KBM-7 (cell line): ENCODE data around the gene MAJIN.
A peak's percentile ranks its signal among the peaks of the same experiment; 100 is the strongest.
"Not testable (repeated sequence)": the region's sequence is repeated elsewhere in the genome, so short reads cannot be mapped to it uniquely, and the experiment has no call there.

Experiments
- DNase-seq: peaks from one replicate; pipeline ENCODE4 v3.0.0-alpha.2; 2015
- in situ Hi-C: fragments of 300-500 bp; cut with MboI; formaldehyde crosslinking; loops from 2 replicates; pipeline ENCODE4 v1.14.3; 2020; ENCODE audit warnings: low sequenced_read_pairs, low pct_unique_long_range_greater_than_20kb, mixed read lengths

MAJIN gene

GRCh38 chr11:64971421-64972233 lies at the start of gene MAJIN:
Gene MAJIN, minus strand, starts transcription at chr11:64972108. Its CDS starts 12,703 bp downstream, at chr11:64959405.
- no peak for DNase-seq
- in situ Hi-C loops: no loop called here

DNA sequence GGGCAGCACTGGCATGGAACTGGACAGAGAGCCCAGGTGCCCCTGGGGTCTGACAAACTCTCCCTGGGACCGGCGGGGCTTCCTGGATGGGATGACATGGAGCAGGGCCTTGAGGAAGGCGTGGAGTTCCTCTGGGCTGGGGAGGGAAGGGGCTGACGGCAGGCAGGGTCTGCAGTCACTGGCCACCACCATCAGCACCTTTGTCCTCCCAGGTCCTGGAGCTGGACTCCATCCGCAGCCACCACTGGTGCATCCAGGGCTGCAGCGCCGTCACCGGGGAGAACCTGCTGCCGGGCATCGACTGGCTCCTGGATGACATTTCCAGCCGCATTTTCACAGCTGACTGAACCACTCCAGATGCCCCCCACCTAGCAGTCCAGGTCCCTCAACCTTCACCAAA lies 49.6 kb upstream of the MAJIN start:
- in situ Hi-C loops: no loop called here
- DNase-seq: no peak

DNA sequence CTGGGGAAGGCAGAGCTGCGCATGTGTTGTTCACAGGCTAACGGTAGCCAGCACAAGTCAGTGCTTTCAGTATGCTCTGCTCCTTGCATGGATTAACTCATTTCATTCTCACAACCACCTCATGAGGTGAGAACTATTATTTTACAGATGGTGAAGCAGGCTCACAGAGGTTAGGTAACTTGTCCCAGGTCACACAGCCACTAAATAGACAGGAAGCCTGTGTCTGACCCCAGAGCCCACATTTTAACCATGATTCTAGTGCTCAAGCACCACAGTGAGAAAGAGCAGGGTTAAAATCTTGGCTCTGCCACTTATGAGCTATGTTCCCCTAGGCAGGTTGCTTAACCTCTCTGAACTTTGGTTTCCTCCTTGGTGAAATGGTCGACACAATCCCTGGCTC lies 49.1 kb upstream of the MAJIN start:
- in situ Hi-C loops: no loop called here
- no peak for DNase-seq

- in situ Hi-C loops: no loop called here
- no peak for DNase-seq
Observed at GRCh38 chr11:65019824-65020223, 47.9 kb upstream of the MAJIN start.

DNA sequence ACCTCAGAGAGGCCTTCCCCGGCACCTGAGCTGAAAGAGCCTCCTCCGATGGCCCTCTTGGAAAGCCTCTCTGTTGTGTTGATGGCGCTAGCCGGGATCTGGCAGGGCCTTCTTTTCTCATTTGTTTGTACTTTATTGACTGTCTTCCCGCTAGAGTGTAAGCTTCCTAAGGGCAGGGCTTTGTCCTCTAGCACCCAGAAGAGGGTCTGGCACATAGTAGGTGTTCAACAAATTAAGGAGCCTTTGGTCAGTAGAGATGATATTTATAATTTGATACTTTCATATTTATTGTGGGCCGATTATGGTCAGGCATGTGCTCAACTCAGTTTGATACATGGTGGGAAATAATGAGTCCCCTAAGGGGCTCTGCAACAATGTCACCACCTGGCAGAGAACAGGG lies 46.0 kb upstream of the MAJIN start:
- in situ Hi-C loops: no loop called here

DNA sequence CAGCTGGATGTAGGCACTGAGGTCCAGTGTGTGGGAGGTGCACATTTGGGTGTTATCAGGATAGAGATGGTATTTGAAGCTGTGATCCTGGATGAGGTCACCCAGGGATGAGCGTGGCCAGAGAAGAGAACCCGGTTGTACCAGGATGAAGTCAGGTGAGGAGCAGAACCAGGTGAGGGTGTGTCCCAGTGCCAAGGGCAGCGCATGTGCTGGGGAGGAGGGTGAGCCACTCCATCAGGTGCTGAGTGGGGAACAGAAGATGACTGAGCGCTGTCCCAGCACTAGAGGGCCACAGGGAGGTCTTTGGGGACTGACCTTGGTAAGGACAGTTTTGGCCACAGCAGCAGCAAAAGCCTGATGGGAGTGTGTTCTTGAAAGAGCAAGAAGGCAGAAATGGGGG lies 44.8 kb upstream of the MAJIN start:
- in situ Hi-C loops: no loop called here
- DNase-seq: no peak

More for the DNA sequence above, 46.0 kb upstream of the MAJIN start:
- no peak for DNase-seq

DNA sequence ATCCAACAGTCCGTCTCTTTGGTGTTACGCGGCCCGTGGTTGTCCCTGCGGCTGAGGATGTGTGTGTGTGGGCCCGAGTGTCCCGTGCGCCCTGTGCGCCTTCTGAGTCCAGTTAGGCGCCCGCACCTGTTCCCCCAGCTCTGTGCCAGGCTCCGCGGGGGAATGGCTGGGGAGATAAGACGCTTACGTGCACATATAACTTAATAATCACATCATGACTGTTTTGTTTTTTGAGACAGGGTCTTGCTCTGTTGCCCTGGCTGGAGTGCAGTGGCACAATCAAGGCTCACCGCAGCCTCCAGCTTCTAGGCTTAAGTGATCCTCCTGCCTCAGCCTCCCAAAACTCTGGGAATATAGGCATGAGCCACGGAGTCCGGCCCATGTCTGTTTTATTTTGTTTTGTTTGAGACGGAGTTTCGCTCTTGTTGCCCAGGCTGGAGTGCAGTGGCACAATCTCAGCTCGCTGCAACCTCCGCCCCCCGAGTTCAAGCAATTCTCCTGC lies 42.9 kb upstream of the MAJIN start:
- in situ Hi-C loops: no loop called here

GRCh38 chr11:65013888-65014725 lies 42.2 kb upstream of the MAJIN start, which contains the start of gene ARL2:
Gene ARL2, plus strand, starts transcription at chr11:65014160. Its CDS starts 48 bp downstream, at chr11:65014208.
- in situ Hi-C loops: no loop called here
- DNase-seq: peak; percentile 91

More for the DNA sequence above, 42.9 kb upstream of the MAJIN start:
- no peak for DNase-seq

GRCh38 chr11:65013130-65013887 lies 41.4 kb upstream of the MAJIN start:
- in situ Hi-C loops: no loop called here
- DNase-seq: peak; percentile 96

DNA sequence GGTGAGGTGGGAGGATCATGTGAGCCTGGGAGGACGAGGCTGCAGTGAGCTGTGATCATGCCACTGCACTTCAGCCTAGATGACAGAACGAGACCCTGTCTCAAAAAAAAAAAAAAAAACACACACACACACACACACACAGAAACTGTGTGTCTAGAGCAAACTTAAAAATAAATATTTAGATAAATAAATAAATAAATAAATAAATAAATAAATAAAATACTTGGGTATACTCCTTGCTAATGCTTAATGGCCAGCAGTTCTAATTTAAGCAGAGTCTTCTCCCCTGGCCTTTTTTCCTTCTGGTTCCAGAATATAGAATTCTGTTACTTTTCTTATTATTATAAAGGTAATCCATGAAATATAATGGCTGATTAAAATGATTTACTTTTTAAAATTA lies 37.0 kb upstream of the MAJIN start:
- in situ Hi-C loops: no loop called here

DNA sequence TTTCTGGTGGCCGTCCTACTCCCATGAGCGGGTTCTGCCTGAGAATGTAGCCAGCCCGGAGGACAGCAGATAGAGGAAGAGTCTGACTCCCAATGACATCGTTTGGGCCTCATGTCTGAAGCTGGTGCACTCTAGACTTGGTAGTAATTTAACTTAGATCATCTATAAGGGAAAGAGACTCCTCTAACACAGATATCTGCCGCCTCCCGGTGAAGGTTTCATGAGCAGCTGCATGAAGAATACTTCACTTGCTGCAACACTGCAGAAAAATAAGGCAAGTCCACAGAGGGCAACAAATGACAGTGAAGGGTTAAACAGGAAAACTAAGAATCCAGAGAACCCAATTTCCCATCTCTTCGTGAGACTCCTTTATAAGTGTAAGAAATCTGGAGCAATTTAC lies 36.1 kb upstream of the MAJIN start:
- DNase-seq: no peak
- in situ Hi-C loops: no loop called here

More for the DNA sequence above, 37.0 kb upstream of the MAJIN start:
- DNase-seq: no peak

DNA sequence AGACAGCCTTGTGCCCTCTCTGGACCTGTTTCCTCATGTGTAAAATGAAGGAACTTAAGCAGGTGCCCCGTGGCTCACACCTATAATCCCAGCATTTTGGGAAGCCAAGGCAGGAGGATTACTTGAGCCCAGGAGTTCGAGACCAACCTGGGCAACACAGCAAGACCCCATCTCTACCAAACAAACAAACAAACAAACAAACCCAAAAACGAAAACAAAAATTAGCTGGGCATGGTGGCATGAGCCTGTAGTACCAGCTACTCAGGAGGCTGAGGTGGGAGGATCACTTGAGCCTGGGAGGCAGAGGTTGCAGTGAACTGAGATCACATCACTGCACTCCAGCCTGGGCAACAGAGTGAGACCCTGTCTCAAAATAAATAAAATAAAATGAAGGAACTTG lies 32.1 kb upstream of the MAJIN start:
- in situ Hi-C loops, DNase-seq: not testable (repeated sequence)

GRCh38 chr11:65003282-65003681 lies 31.4 kb upstream of the MAJIN start:
- in situ Hi-C loops: no loop called here
- DNase-seq: no peak

DNA sequence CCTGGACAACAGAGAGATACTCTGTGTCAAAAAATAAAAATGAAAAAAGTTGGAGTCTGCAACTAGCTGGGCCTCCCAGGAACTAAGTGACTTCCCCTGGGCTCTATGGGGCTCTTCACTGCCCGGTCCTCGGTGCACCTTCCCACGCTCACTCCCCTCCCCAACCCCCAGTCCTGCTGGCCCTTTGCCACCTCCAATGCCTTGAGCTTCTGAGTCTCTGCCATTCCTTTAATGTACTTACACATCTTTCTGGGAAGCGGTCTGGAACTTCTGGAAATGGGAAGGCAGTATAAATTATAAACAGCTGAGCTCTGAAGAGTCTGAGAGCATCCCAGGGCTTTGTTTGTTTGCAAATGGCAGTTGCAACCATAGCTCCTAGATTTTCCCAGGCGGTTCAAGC lies 30.8 kb upstream of the MAJIN start:
- in situ Hi-C loops: no loop called here
- DNase-seq: no peak

DNA sequence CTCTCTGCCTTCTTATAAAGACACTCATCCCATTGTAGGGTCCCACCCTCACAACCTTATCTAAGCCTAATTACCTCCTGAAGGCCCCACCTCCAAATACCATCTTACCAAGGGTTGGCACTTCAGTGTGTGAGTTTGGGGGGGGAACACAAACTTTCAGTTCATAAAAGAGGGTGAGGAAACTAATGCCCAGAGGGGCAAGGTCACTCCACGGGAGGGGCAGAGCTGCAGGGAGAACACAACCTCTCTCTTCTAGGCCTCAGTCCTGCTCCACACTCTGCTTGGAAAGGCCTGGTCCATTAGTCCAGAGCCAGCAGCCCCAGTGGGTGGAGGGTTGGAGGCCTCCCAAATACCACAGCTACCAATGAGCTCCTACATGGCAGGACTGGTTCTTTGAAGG lies 27.6 kb upstream of the MAJIN start:
- in situ Hi-C loops: no loop called here
- no peak for DNase-seq

DNA sequence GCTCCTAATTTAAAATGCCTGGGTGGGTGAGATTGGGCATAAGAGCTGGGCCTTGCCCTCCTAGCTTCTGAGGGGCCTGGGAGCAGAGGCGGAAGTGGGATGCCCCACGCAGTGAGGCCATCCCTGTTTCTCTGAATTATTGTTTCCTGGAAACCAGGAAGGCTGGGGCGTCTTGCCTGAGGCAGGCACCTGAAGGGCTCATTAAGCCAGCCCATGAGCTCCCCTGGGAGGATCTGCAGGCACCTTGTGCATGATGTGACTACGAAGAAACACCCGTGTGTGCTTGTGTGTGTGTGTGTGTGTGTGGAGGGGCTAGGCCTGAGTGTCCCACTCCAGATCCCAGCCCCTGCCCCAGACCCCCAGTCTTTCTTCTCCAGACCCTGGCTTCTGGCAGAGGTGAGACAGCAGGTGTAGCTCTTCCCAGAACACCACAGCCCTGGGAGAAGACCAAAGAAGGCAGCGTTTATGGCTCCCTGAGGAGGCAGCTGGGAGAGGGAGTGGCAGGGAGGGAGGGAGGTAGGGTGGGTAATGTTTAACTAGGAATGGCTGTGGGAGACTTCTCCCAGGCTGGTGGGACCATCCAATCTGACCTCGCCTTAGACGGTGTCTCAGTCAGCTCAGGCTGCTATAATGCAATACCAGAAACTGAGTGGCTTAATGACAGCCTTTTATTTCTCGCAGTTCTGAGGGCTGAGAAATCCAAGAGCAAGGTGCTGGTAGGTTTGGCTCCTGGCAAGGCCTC lies 27.0 kb upstream of the MAJIN start:
- DNase-seq: no peak
- in situ Hi-C loops: no loop called here

DNA sequence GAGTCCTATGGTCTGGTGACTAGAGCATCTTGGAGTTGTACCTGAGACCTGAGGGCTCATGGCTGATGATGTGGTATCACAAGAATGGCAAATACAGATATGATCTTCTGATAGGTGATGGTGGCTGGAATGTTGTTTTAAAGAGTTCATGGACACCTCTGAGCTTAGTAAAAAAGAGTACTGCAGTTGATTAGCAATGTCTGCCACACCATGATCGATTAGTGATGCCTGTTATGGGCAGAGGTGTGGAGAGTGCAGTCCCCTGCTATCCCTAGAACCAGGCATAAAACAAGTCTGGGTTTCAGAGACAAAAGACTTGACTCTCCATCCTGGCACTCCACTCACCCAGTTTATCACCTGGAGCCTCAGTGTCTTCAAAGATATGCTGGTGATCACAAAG lies 26.2 kb upstream of the MAJIN start:
- in situ Hi-C loops: no loop called here
- DNase-seq: no peak

- in situ Hi-C loops: no loop called here
Observed at GRCh38 chr11:64996710-64997380, 24.9 kb upstream of the MAJIN start, which contains the start of gene BATF2. Gene BATF2, minus strand, starts transcription at chr11:64996971. Its CDS starts 57 bp downstream, at chr11:64996914.

More at GRCh38 chr11:64996710-64997380, 24.9 kb upstream of the MAJIN start, which contains the start of gene BATF2:
- DNase-seq: peak; percentile 58
